Trophoblast cell (in vitro differentiated cells and primary cell): ENCODE results near the gene CEL.

Source experiments
- DNase-seq, 2 donors: peaks; one replicate each; pipeline ENCODE4 v3.0.0-alpha.2; 2016
- H2AFZ ChIP-seq: 2 replicates; pipeline ENCODE4 v1.6.1; 2013; ENCODE audit warnings: low read length, moderate library complexity, mild to moderate bottlenecking; ENCODE audit not compliant: insufficient read depth, poor library complexity
- H2AK5ac ChIP-seq: 2 replicates; pipeline ENCODE4 v1.6.1; 2013; ENCODE audit warnings: mild to moderate bottlenecking, low read length
- H2BK120ac ChIP-seq: 2 replicates; pipeline ENCODE4 v1.6.1; 2013; ENCODE audit warnings: low read length, mild to moderate bottlenecking, moderate library complexity; ENCODE audit not compliant: insufficient read depth, poor library complexity
- H2BK12ac ChIP-seq: 2 replicates; pipeline ENCODE4 v1.6.1; 2013; ENCODE audit warnings: mild to moderate bottlenecking, low read length, moderate library complexity
- H2BK5ac ChIP-seq: 2 replicates; pipeline ENCODE4 v1.6.1; 2013; ENCODE audit warnings: low read length, low read depth, moderate library complexity, mild to moderate bottlenecking; ENCODE audit not compliant: poor library complexity
- H3K14ac ChIP-seq: 2 replicates; pipeline ENCODE4 v1.6.1; 2013; ENCODE audit warnings: mild to moderate bottlenecking, low read length
- H3K18ac ChIP-seq: 2 replicates; pipeline ENCODE4 v1.6.1; 2013; ENCODE audit warnings: mild to moderate bottlenecking, low read length
- H3K23ac ChIP-seq: 2 replicates; pipeline ENCODE4 v1.6.1; 2013; ENCODE audit warnings: low read length
- H3K27ac ChIP-seq: 2 replicates; pipeline ENCODE4 v1.5.1; 2013; ENCODE audit warnings: low read depth, mild to moderate bottlenecking, inconsistent platforms, low read length, moderate library complexity
- H3K27me3 ChIP-seq: 2 replicates; pipeline ENCODE4 v1.6.1; 2013; ENCODE audit warnings: inconsistent platforms, mild to moderate bottlenecking, low read length, moderate library complexity; ENCODE audit not compliant: insufficient read depth
- H3K36me3 ChIP-seq, 2 experiments: 1 replicate in 1 of 2; 2 replicates in 1 of 2; pipeline ENCODE4 v1.6.1; 2013; ENCODE audit warnings: low read length in 2 of 2, mild to moderate bottlenecking in 2 of 2, moderate library complexity in 1 of 2; ENCODE audit not compliant: insufficient read depth in 2 of 2, control insufficient read depth in 1 of 2
- H3K4ac ChIP-seq: 2 replicates; pipeline ENCODE4 v1.6.1; 2013; ENCODE audit warnings: low read depth, mild to moderate bottlenecking, low read length, moderate library complexity
- H3K4me1 ChIP-seq, 2 experiments: 1 replicate in 1 of 2; 2 replicates in 1 of 2; pipeline ENCODE4 v1.6.1; 2013; ENCODE audit warnings: low read length in 2 of 2, mild to moderate bottlenecking in 2 of 2, moderate library complexity in 1 of 2; ENCODE audit not compliant: insufficient read depth in 2 of 2, control insufficient read depth in 1 of 2
- H3K4me2 ChIP-seq: 2 replicates; pipeline ENCODE4 v1.6.1; 2013; ENCODE audit warnings: inconsistent platforms, mild to moderate bottlenecking, low read length, moderate library complexity
- H3K4me3 ChIP-seq: 2 replicates; pipeline ENCODE4 v1.5.1; 2013; ENCODE audit warnings: mild to moderate bottlenecking, low read depth, low read length, inconsistent platforms
- H3K79me1 ChIP-seq: one replicate; pipeline ENCODE4 v1.6.1; 2013; ENCODE audit warnings: low read length
- H3K79me2 ChIP-seq: 2 replicates; pipeline ENCODE4 v1.6.1; 2013; ENCODE audit warnings: low read length, mild to moderate bottlenecking; ENCODE audit not compliant: control insufficient read depth, insufficient read depth, poor library complexity
- H3K9ac ChIP-seq: 2 replicates; pipeline ENCODE4 v1.6.1; 2013; ENCODE audit warnings: mild to moderate bottlenecking, low read length
- H3K9me3 ChIP-seq: 2 replicates; pipeline ENCODE4 v1.6.1; 2013; ENCODE audit warnings: low read depth, mild to moderate bottlenecking, control low read depth, inconsistent platforms, low read length; ENCODE audit not compliant: insufficient read depth
- H4K12ac ChIP-seq: 2 replicates; pipeline ENCODE4 v1.6.1; 2013; ENCODE audit warnings: low read depth, mild to moderate bottlenecking, low read length, moderate library complexity
- H4K8ac ChIP-seq: 2 replicates; pipeline ENCODE4 v1.6.1; 2013; ENCODE audit warnings: low read depth, mild to moderate bottlenecking, low read length, moderate library complexity
- H4K91ac ChIP-seq: one replicate; pipeline ENCODE4 v1.6.1; 2013; ENCODE audit warnings: low read depth, mild to moderate bottlenecking, low read length, moderate library complexity
- WGBS: extraction: QIAGEN DNeasy Blood & Tissue Kit; methylation state at CpG from one replicate; pipeline ENCODE4 v1.1.7; 2013; ENCODE audit warnings: missing lambda C conversion rate; ENCODE audit not compliant: insufficient read length, insufficient coverage; ENCODE audit errors: extremely low coverage; 5-methylcytosine and 5-hydroxymethylcytosine counted together

Gene CEL

DNA sequence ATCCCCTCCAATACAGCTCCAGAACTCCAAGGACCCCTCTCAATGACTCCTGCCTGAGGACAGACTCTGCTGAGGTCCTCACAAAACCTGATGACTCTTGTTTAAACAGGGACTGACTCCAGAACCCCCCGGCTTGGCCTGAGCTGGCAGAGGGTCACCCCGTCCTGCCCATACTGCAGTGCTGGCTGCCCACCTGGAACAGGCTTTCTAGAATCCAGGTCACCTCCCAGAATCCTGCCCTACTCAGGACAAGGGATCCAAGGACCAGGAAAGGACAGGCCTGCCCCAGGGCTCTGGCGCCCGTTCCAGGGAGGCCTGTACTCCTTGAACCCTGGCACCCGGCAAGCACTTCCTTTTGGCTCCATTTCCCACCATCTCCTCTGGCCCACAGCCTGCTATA, 37.1 kb downstream of the CEL start:
- H4K8ac ChIP-seq = no peak overlapping the region
- H3K14ac ChIP-seq = no peak overlapping the region
- H2AK5ac ChIP-seq = no peak overlapping the region
- H3K27me3 ChIP-seq = no peaks in the 10 kb centered on the region
- no peak overlapping the region for H2AFZ ChIP-seq
- H3K36me3 ChIP-seq = peaks cover 58 to 62% of the 10 kb centered on the region in 2 experiments
- H3K9ac ChIP-seq = no peak overlapping the region
- H3K4me2 ChIP-seq = no peak overlapping the region
- no peak overlapping the region for H4K91ac ChIP-seq
- H3K79me1 ChIP-seq = no peaks in the 10 kb centered on the region
- WGBS = no CpG with 5 or more reads among the region's 5 CpGs
- peaks cover 7% of the 10 kb centered on the region for H3K9me3 ChIP-seq
- no peak overlapping the region for H2BK12ac ChIP-seq
- H3K4me3 ChIP-seq = no peak overlapping the region
- H4K12ac ChIP-seq = no peak overlapping the region
- H2BK5ac ChIP-seq = no peak overlapping the region
- H3K4me1 ChIP-seq = no peaks in the 10 kb centered on the region
- DNase-seq = no peak
- H3K23ac ChIP-seq = no peak overlapping the region
- H3K4ac ChIP-seq = no peak overlapping the region
- no peak overlapping the region for H3K27ac ChIP-seq
- no peak overlapping the region for H2BK120ac ChIP-seq
- no peaks in the 10 kb centered on the region for H3K79me2 ChIP-seq
- no peak overlapping the region for H3K18ac ChIP-seq

DNA sequence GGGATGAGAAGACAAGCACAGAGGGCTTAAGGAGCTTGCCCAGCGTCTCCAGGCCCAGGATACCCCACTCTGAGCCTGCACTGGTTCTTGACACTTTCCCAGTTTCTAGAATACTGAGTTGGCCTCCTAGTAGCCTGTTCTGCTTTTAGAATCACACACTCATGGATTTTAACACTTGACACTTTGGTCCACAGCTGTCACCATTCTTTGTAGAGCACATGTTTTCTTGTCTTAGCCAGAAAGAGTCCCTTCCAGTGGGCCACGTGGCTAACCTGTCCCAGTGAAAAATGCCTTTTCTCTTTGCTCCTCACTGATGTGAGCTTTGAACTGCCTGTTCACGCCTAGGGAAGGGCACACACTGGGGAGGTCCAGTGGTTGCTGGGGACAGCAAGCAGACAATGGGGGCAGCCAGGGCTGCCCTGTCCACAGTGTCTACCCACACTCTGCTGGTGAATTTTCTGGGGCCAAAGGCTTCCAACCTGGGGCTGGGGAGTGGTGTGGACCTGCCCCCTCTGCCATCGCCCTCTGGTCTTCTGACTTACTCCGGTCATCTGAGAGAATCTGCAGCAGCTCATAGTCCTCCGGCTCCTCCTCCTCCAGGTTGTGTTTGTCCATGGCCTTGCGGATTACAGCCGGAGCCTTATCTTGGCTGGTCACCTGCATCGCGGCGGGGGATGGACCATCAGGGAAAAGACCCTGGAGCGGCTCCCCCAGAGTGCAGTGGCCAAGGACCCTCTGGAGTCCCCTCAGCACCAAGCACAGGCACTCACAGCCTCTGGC, 38.1 kb downstream of the CEL start:
- no peak for DNase-seq
- Histone ChIP-seq H3K14ac (no peak overlapping the region), H2AFZ (no peak overlapping the region), H2AK5ac (no peak overlapping the region), H3K4me1 (no peaks in the 10 kb centered on the region), H3K36me3 (peaks cover 66 to 68% of the 10 kb centered on the region in 2 experiments), H2BK120ac (no peak overlapping the region), H3K79me2 (no peaks in the 10 kb centered on the region), H3K27ac (no peak overlapping the region), H4K91ac (no peak overlapping the region), H4K8ac (no peak overlapping the region), H3K4ac (no peak overlapping the region), H3K4me3 (no peak overlapping the region), H2BK5ac (no peak overlapping the region), H3K79me1 (no peaks in the 10 kb centered on the region), H3K9ac (no peak overlapping the region), H3K9me3 (peaks cover 7% of the 10 kb centered on the region), H3K27me3 (no peaks in the 10 kb centered on the region), H3K4me2 (no peak overlapping the region), H4K12ac (no peak overlapping the region), H3K23ac (no peak overlapping the region), H3K18ac (no peak overlapping the region), H2BK12ac (no peak overlapping the region)
- no CpG with 5 or more reads among the region's 12 CpGs for WGBS

DNA sequence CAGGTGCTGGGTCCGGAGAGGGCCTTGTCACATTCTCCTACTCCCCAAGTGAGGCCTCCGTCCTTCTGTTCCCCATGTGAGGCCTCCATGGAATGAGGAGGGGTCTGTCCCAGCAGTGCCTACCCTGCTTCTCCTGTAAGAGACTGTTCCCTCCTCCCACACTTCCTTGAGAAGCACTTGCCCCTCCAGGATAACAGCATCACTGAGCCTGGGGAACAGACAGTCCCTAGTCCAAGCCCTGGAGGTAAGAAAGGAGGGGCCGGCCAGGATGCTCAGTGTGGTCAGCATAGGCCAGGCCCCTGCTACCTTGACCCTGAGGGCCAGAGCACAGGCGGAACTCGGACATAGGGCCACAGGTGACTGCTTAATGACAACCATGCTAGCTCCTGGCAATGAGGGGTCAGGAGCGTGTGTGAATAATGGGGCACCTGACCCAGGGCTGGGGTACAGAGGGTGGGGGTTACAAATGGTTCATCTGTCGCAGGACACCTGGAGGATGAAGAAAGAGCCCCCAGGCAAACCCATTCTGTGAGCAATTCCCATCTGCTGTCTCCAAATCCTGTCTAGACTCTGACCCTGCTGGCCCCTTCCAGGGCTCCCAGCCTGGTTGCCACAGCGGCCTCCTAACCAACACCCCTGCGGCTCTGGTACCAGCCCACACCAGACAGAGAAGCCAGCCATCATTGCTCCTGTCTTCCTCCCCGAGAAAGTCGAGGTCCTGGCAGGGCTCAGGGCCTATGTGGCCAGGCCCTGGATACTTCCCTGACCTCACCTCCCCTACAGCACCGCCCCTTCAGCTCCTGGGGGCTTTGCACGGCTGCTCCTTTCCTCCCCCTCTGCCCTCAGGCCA, 39.0 kb downstream of the CEL start:
- Histone ChIP-seq H3K27ac (no peak overlapping the region), H3K4ac (no peak overlapping the region), H4K91ac (no peak overlapping the region), H2BK5ac (no peak overlapping the region), H3K18ac (no peak overlapping the region), H3K79me2 (no peaks in the 10 kb centered on the region), H3K4me3 (no peak overlapping the region), H2AFZ (no peak overlapping the region), H3K79me1 (no peaks in the 10 kb centered on the region), H3K27me3 (no peaks in the 10 kb centered on the region), H3K36me3 (peaks cover 72 to 74% of the 10 kb centered on the region in 2 experiments), H3K4me2 (no peak overlapping the region), H3K9me3 (peaks cover 7% of the 10 kb centered on the region), H3K23ac (no peak overlapping the region), H2BK120ac (no peak overlapping the region), H4K12ac (no peak overlapping the region), H3K4me1 (no peaks in the 10 kb centered on the region), H4K8ac (no peak overlapping the region), H2AK5ac (no peak overlapping the region), H3K14ac (no peak overlapping the region), H3K9ac (no peak overlapping the region), H2BK12ac (no peak overlapping the region)
- no CpG with 5 or more reads among the region's 13 CpGs for WGBS
- DNase-seq = no peak

DNA sequence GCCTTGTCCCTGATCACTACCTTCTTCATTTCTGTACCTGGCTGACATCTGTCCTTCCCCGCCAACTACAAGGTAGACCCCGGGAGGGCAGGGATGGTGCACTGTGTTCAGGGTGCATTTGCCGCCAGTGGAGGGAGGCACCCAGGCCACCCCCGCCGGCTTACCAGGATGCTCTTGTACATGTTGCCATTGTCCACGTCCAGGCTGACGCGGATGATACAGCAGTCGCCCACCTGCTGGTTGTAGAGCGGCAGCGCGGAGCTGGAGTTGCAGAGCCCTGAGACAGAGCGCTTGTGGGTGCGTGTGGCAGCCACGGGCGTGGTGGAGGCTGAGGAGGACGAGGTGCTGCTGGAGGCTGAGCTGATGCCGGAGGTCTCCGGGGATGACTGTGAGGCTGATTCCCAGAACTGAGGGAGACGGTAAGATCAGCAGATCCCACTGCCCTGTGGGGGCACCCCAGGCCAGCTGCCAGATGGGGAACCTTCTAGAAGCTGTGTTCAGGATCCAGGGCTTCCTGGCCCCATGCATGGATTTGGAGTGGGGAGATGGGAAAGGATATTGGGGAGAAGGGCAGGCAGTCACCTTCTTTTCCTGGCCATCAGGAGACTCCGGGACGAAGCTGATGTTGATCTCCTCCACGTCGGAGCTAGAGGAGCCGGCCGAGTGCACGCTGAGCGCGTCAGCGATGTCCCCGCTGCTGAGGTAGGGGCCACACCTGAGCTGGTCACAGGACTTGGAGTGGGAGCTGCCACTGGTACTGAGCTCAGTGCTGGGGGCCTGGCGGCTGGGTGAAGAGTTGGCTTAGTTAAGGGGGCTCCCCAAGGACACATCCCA, 39.8 kb downstream of the CEL start:
- no peaks in the 10 kb centered on the region for H3K79me1 ChIP-seq
- H4K12ac ChIP-seq = no peak overlapping the region
- no peak overlapping the region for H2BK12ac ChIP-seq
- no peak overlapping the region for H2AK5ac ChIP-seq
- no peak overlapping the region for H4K91ac ChIP-seq
- H3K27me3 ChIP-seq = no peaks in the 10 kb centered on the region
- H3K18ac ChIP-seq = no peak overlapping the region
- peaks cover 7% of the 10 kb centered on the region for H3K9me3 ChIP-seq
- H3K27ac ChIP-seq = no peak overlapping the region
- H3K4ac ChIP-seq = no peak overlapping the region
- no peak overlapping the region for H3K14ac ChIP-seq
- no peak for DNase-seq
- H3K4me2 ChIP-seq = no peak overlapping the region
- H3K9ac ChIP-seq = no peak overlapping the region
- no peak overlapping the region for H2BK120ac ChIP-seq
- no peak overlapping the region for H2AFZ ChIP-seq
- no peak overlapping the region for H4K8ac ChIP-seq
- H3K79me2 ChIP-seq = no peaks in the 10 kb centered on the region
- peaks cover 79 to 81% of the 10 kb centered on the region in 2 experiments for H3K36me3 ChIP-seq
- H3K4me3 ChIP-seq = no peak overlapping the region
- no peak overlapping the region for H2BK5ac ChIP-seq
- H3K4me1 ChIP-seq = no peaks in the 10 kb centered on the region
- H3K23ac ChIP-seq = no peak overlapping the region
- WGBS = no CpG with 5 or more reads among the region's 32 CpGs
